Measurements from ENCODE around the gene FANCB. TPM values are rescaled to one million over a fixed set of nuclear protein-coding genes. Genes with fewer than 3 reads are reported as not detected.

The FANCB gene
- total and polyA plus RNA-seq, 2 of the 8 experiments (the other 6 are each of a cell fraction or from before 2014, with no cell fraction given) = 1.9 to 13.8 TPM

DNA sequence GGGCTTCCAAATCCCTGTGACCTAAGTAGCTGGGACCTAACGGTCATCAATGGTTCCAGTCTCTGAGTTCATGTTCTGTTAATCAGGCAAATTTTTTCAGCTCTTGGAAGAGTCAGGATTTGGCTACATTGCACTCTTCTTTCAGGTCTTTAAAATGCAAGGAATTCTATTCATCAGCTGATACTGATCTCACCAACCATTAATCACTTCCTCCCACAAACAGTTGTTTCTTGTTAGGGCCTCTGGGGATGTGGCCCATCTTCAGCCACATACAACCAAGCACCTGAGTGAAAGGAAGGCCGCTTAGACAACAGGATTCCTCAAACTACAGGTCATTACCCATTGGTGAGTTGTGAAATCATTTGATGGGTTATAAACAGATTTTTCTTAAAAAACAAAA is 71.7 kb downstream of the FANCB start:
- ChIA-PET CTCF (ENCODE audit: partially characterized antibody) (no interaction called here), POLR2A (ENCODE audit: partially characterized antibody) (no interaction called here)
- H3K27me3 ChIP-seq (replicated peaks in 1 of 4; ENCODE audit: control insufficient read depth in 3 of 4, extremely low read depth in 1 of 4, insufficient read depth in 3 of 4, low read length in 3 of 4) = no peaks in the 10 kb centered on the region
- FAIRE-seq (no peak), DNase-seq (ENCODE audit: low read depth in 1 of 2, low spot score in 2 of 2) (no peak)
- no peak overlapping the region for H3K27ac ChIP-seq (ENCODE audit: low read depth, low read length)
- H2BK120ac ChIP-seq (replicated peaks; ENCODE audit: low read depth, low read length) = no peak overlapping the region
- H2BK5ac ChIP-seq (ENCODE audit: low read depth, low read length) = no peak overlapping the region
- H4K8ac ChIP-seq (ENCODE audit: extremely low read depth, insufficient read depth, low read length) = no peak overlapping the region
- no peak overlapping the region for H3K4ac ChIP-seq (replicated peaks; ENCODE audit: insufficient read length, low read depth, low read length)
- H3K23me2 ChIP-seq (ENCODE audit: low read depth, low read length) = no peaks in the 10 kb centered on the region
- H4K20me1 ChIP-seq (replicated peaks in 1 of 2; ENCODE audit: control insufficient read depth in 1 of 2, insufficient read depth in 2 of 2, low read length in 2 of 2) = no peaks in the 10 kb centered on the region
- no peaks in the 10 kb centered on the region for H3K9me3 ChIP-seq (ENCODE audit: insufficient read depth in 2 of 2, low read depth in 1 of 2, low read length in 1 of 2)
- no peak overlapping the region for H2BK20ac ChIP-seq (ENCODE audit: low read length)
- H3K56ac ChIP-seq (replicated peaks; ENCODE audit: insufficient read length, low read depth, low read length) = no peak overlapping the region
- H3K14ac ChIP-seq (ENCODE audit: insufficient read length) = no peak overlapping the region
- no peak overlapping the region for H2BK15ac ChIP-seq (ENCODE audit: low read length)
- H2BK12ac ChIP-seq (ENCODE audit: low read depth, low read length) = no peak overlapping the region
- H3K4me1 ChIP-seq (replicated peaks in 1 of 4; ENCODE audit: control insufficient read depth in 3 of 4, insufficient read depth in 4 of 4, low read length in 3 of 4) = no peaks in the 10 kb centered on the region
- H3K18ac ChIP-seq (ENCODE audit: extremely low read depth, low read length) = no peak overlapping the region
- H4K91ac ChIP-seq (replicated peaks; ENCODE audit: insufficient read length, low read length) = no peak overlapping the region
- no peak overlapping the region for H3K9ac ChIP-seq (replicated peaks in 1 of 4; ENCODE audit: extremely low read depth in 1 of 4, low read depth in 3 of 4, low read length in 3 of 4)
- H3K36me3 ChIP-seq (ENCODE audit: control insufficient read depth in 2 of 4, insufficient read depth in 4 of 4, low read length in 3 of 4) = no peaks in the 10 kb centered on the region
- no peak overlapping the region for H3K23ac ChIP-seq (ENCODE audit: insufficient read length)
- no peak overlapping the region for H4K5ac ChIP-seq (ENCODE audit: insufficient read length, low read depth, low read length)
- no peak overlapping the region for H2AK5ac ChIP-seq (ENCODE audit: low read depth, low read length)
- H3K79me2 ChIP-seq (ENCODE audit: control insufficient read depth in 1 of 2, insufficient read depth in 2 of 2, low read length in 2 of 2) = no peaks in the 10 kb centered on the region
- 65% methylated on average over 2 of the region's 2 CpGs; no CpG with 5 or more reads in 1 of the 2 experiments for WGBS, 2 experiments (ENCODE audit: extremely low coverage in 1 of 2, insufficient coverage in 1 of 2, insufficient read length in 1 of 2, insufficient replicate concordance in 2 of 2, low coverage in 1 of 2, low lambda C conversion rate in 2 of 2, missing lambda C conversion rate in 1 of 2)
- no peak overlapping the region for H2AFZ ChIP-seq (ENCODE audit: low read length)
- H3K79me1 ChIP-seq (ENCODE audit: low read depth, low read length) = no peaks in the 10 kb centered on the region
- no peak overlapping the region for H3K4me2 ChIP-seq (ENCODE audit: insufficient read depth in 1 of 2, low read depth in 2 of 2, low read length in 2 of 2)
- no peak overlapping the region for H3K4me3 ChIP-seq (ENCODE audit: extremely low read depth in 1 of 4, insufficient read depth in 2 of 4, low read depth in 3 of 4, low read length in 4 of 4)
- TF ChIP-seq SIN3A (conservative IDR thresholded peaks at IDR 0.05 in 1 of 2, IDR thresholded peaks at IDR 0.05 in 1 of 2; ENCODE audit: low read depth in 1 of 2, low read length in 2 of 2) = no peak
- no peak for TF ChIP-seq KDM4A (IDR thresholded peaks at IDR 0.05; ENCODE audit: low read depth, low read length, severe bottlenecking)
- TF ChIP-seq SIX5 (IDR thresholded peaks at IDR 0.05; ENCODE audit: low read depth, low read length) = no peak
- TF ChIP-seq SP2 (IDR thresholded peaks at IDR 0.05; ENCODE audit: low read length) = no peak
- TF ChIP-seq GABPA (IDR thresholded peaks at IDR 0.05; ENCODE audit: borderline replicate concordance, insufficient read depth, low read length) = no peak
- TF ChIP-seq POU5F1 (IDR thresholded peaks at IDR 0.05; ENCODE audit: low read depth, low read length) = no peak
- TF ChIP-seq EP300 (IDR thresholded peaks at IDR 0.05; ENCODE audit: borderline replicate concordance in 1 of 2, low read depth in 2 of 2, low read length in 2 of 2) = no peak
- no peak for TF ChIP-seq TBP (IDR thresholded peaks at IDR 0.05; ENCODE audit: low read depth, low read length)
- no peak for TF ChIP-seq NRF1 (IDR thresholded peaks at IDR 0.05; ENCODE audit: low read depth, low read length)
- TF ChIP-seq SUZ12 (IDR thresholded peaks at IDR 0.05; ENCODE audit: low read length) = no peak
- TF ChIP-seq CREB1 (IDR thresholded peaks at IDR 0.05) = no peak
- no peak for TF ChIP-seq SP4 (IDR thresholded peaks at IDR 0.05; ENCODE audit: low read length)
- no peak for TF ChIP-seq TEAD4 (IDR thresholded peaks at IDR 0.05; ENCODE audit: low read depth, low read length)
- TF ChIP-seq CBX8 (IDR thresholded peaks at IDR 0.05; ENCODE audit: borderline replicate concordance, low read depth, low read length) = no peak
- no peak for TF ChIP-seq POLR2AphosphoS5 (IDR thresholded peaks at IDR 0.05; ENCODE audit: low read depth, low read length)
- no peak for TF ChIP-seq TCF12 (IDR thresholded peaks at IDR 0.05; ENCODE audit: low read depth, low read length)

All from H1 (cell line).